ENCODE measurements around the gene NSUN6.

NSUN6 gene

GRCh38 chr10:18497806-18498369, 153.5 kb downstream of the NSUN6 start:
- DNase-seq, result no peak
